HCT116 (cell line): Measurements from ENCODE around the gene RGS13.

Source experiments
- YY1 ChIP-seq: IDR thresholded peaks from 2 replicates; pipeline ENCODE4 v1.6.1; 2011; ENCODE audit warnings: low read length, low read depth, moderate library complexity, mild to moderate bottlenecking; ENCODE audit not compliant: insufficient replicate concordance; ENCODE audit errors: extremely low read depth
- TF ChIP-seq, protein P1 (sequence below), 3 experiments: fragments of 200-600 bp in 1 of 3; sonication (generic) in 1 of 3; IDR thresholded peaks in 2 of 3; conservative IDR thresholded peaks in 1 of 3; 2 replicates each; pipeline ENCODE4 v1.5.1; 2012 to 2017; ENCODE audit warnings: low read depth in 2 of 3, low read length in 2 of 3, antibody characterized with exemption in 1 of 3, borderline replicate concordance in 1 of 3, control low read depth in 1 of 3, mild to moderate bottlenecking in 1 of 3, mixed read lengths in 1 of 3, mixed run types in 1 of 3, moderate library complexity in 1 of 3; ENCODE audit not compliant: insufficient read depth in 1 of 3
- TF ChIP-seq, protein P2 (sequence below): IDR thresholded peaks from 2 replicates; pipeline ENCODE4 v1.6.1; 2012; ENCODE audit warnings: low read depth

DNA sequence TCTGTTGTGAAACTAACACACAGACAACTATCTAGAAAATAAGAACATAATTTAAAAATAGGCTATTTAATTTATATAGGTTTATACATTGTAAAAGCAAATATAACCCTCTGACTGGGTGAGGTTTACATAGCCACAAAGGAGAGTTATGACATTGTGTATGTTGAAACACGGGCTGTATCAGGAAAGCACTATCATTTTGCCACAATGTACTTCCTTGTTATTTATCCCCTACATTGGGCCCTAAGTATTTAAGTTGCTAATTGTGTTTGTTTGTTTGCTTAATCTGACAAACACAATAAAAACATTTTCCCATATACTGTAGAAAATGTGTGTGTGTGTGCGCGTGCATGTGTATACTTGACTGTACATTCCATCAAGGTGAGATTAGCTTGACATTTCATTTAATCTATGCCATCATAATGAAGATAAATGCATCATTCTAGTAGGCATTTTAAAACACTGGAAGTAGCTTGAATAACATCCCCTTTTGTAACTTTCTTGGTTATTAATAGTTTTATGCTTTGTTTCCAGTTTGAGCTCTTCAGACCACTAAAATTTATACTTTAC, 72.1 kb downstream of the RGS13 start:
- TF ChIP-seq, protein P1, sequence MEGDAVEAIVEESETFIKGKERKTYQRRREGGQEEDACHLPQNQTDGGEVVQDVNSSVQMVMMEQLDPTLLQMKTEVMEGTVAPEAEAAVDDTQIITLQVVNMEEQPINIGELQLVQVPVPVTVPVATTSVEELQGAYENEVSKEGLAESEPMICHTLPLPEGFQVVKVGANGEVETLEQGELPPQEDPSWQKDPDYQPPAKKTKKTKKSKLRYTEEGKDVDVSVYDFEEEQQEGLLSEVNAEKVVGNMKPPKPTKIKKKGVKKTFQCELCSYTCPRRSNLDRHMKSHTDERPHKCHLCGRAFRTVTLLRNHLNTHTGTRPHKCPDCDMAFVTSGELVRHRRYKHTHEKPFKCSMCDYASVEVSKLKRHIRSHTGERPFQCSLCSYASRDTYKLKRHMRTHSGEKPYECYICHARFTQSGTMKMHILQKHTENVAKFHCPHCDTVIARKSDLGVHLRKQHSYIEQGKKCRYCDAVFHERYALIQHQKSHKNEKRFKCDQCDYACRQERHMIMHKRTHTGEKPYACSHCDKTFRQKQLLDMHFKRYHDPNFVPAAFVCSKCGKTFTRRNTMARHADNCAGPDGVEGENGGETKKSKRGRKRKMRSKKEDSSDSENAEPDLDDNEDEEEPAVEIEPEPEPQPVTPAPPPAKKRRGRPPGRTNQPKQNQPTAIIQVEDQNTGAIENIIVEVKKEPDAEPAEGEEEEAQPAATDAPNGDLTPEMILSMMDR (IDR thresholded peaks at IDR 0.05 in 2 of 3, conservative IDR thresholded peaks at IDR 0.05 in 1 of 3; ENCODE audit: borderline replicate concordance in 1 of 3, insufficient read depth in 1 of 3, low read depth in 2 of 3, low read length in 2 of 3) = no peak
- TF ChIP-seq YY1 = no peak
- TF ChIP-seq, protein P2, sequence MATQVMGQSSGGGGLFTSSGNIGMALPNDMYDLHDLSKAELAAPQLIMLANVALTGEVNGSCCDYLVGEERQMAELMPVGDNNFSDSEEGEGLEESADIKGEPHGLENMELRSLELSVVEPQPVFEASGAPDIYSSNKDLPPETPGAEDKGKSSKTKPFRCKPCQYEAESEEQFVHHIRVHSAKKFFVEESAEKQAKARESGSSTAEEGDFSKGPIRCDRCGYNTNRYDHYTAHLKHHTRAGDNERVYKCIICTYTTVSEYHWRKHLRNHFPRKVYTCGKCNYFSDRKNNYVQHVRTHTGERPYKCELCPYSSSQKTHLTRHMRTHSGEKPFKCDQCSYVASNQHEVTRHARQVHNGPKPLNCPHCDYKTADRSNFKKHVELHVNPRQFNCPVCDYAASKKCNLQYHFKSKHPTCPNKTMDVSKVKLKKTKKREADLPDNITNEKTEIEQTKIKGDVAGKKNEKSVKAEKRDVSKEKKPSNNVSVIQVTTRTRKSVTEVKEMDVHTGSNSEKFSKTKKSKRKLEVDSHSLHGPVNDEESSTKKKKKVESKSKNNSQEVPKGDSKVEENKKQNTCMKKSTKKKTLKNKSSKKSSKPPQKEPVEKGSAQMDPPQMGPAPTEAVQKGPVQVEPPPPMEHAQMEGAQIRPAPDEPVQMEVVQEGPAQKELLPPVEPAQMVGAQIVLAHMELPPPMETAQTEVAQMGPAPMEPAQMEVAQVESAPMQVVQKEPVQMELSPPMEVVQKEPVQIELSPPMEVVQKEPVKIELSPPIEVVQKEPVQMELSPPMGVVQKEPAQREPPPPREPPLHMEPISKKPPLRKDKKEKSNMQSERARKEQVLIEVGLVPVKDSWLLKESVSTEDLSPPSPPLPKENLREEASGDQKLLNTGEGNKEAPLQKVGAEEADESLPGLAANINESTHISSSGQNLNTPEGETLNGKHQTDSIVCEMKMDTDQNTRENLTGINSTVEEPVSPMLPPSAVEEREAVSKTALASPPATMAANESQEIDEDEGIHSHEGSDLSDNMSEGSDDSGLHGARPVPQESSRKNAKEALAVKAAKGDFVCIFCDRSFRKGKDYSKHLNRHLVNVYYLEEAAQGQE = no peak
